Dermis microvascular lymphatic vessel endothelial cell (primary cell): ENCODE results near the gene AIF1. TPM values are rescaled to one million over a fixed set of nuclear protein-coding genes. Genes with fewer than 3 reads are reported as not detected.

Source experiments
- DNase-seq, 2 donors: peaks; one replicate each; pipeline versions ENCODE4 v3.0.0 to v3.0.0-alpha.2; 2010; ENCODE audit warnings: low read depth in 2 of 2
- total RNA-seq: library from RNA; depleted of rRNA; stranded (reverse); fragments of >200 nt; gene quantifications from 2 replicates; pipeline ENCODE4 v1.2.1, GENCODE V29; 2014

AIF1 gene
- 0.13 TPM in 2 replicates for total RNA-seq

GRCh38 chr6:31614684-31615578 is at the start of gene AIF1:
Gene AIF1 (plus strand): TSS chr6:31615234. CDS start chr6:31615330, 96 bp downstream.
- no peak for DNase-seq

- DNase-seq, result no peak
Observed at GRCh38 chr6:31567531-31568370, 47.3 kb upstream of the AIF1 start.

- DNase-seq, result no peak
Observed at GRCh38 chr6:31568537-31568961, 46.5 kb upstream of the AIF1 start.

GRCh38 chr6:31569861-31570536 is 45.0 kb upstream of the AIF1 start:
- no peak for DNase-seq

GRCh38 chr6:31572041-31572911 is 42.8 kb upstream of the AIF1 start, which contains the start of gene LTA:
Gene LTA (plus strand): TSS chr6:31572289. CDS start chr6:31572743, 454 bp downstream.
- no peak for DNase-seq

GRCh38 chr6:31573239-31574105 is 41.6 kb upstream of the AIF1 start:
- DNase-seq, result no peak

- no peak for DNase-seq
Observed at GRCh38 chr6:31574106-31575061, 40.6 kb upstream of the AIF1 start.

- no peak for DNase-seq
Observed at GRCh38 chr6:31575335-31575901, 39.6 kb upstream of the AIF1 start, which contains the start of gene TNF. Gene TNF (plus strand): TSS chr6:31575565. CDS start chr6:31575742, 177 bp downstream.

GRCh38 chr6:31575952-31576685 is 38.9 kb upstream of the AIF1 start:
- no peak for DNase-seq

GRCh38 chr6:31576897-31577578 is 38.0 kb upstream of the AIF1 start:
- DNase-seq, result no peak

GRCh38 chr6:31577579-31577966 is 37.5 kb upstream of the AIF1 start:
- no peak for DNase-seq

GRCh38 chr6:31578184-31579118 is 36.6 kb upstream of the AIF1 start:
- DNase-seq, result peak in 1 of 2 donors; percentile 52

- no peak for DNase-seq
Observed at GRCh38 chr6:31579119-31579505, 35.9 kb upstream of the AIF1 start.

GRCh38 chr6:31579546-31580437 is 35.2 kb upstream of the AIF1 start:
- DNase-seq, result no peak

GRCh38 chr6:31580438-31580740 is 34.6 kb upstream of the AIF1 start:
- no peak for DNase-seq
